ENCODE results near the gene NWD2. TPM values are rescaled to one million over a fixed set of nuclear protein-coding genes. Genes with fewer than 3 reads are reported as not detected.
"Not testable (repeated sequence)": the region's sequence is repeated elsewhere in the genome, so short reads cannot be mapped to it uniquely, and the experiment has no call there.

Gene NWD2
- total and polyA plus RNA-seq, 12 donors: under 0.01 to 0.91 (median 0.04) TPM; not detected in 4

GRCh38 chr4:37397505-37397904 lies 153.0 kb downstream of the NWD2 start:
- no peak for DNase-seq
- intact Hi-C loops (cut with DNase I): no loop called here
- Histone ChIP-seq H3K4me3 (no peak overlapping the region), H3K27me3 (no peaks in the 10 kb centered on the region), H3K4me1 (replicated peaks in 1 of 2) (no peaks in the 10 kb centered on the region), H3K9me3 (replicated peaks in 1 of 3) (no peaks in the 10 kb centered on the region), H3K36me3 (replicated peaks in 1 of 2) (no peaks in the 10 kb centered on the region), H3K27ac (no peak overlapping the region)
- WGBS, 4 donors: 75 to 86% (median 79%) methylated on average over 5 to 6 of the region's 6 CpGs
- no peak for TF ChIP-seq POLR2A (IDR thresholded peaks at IDR 0.05)
- TF ChIP-seq, protein P1, sequence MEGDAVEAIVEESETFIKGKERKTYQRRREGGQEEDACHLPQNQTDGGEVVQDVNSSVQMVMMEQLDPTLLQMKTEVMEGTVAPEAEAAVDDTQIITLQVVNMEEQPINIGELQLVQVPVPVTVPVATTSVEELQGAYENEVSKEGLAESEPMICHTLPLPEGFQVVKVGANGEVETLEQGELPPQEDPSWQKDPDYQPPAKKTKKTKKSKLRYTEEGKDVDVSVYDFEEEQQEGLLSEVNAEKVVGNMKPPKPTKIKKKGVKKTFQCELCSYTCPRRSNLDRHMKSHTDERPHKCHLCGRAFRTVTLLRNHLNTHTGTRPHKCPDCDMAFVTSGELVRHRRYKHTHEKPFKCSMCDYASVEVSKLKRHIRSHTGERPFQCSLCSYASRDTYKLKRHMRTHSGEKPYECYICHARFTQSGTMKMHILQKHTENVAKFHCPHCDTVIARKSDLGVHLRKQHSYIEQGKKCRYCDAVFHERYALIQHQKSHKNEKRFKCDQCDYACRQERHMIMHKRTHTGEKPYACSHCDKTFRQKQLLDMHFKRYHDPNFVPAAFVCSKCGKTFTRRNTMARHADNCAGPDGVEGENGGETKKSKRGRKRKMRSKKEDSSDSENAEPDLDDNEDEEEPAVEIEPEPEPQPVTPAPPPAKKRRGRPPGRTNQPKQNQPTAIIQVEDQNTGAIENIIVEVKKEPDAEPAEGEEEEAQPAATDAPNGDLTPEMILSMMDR (IDR thresholded peaks at IDR 0.05): no peak

DNA sequence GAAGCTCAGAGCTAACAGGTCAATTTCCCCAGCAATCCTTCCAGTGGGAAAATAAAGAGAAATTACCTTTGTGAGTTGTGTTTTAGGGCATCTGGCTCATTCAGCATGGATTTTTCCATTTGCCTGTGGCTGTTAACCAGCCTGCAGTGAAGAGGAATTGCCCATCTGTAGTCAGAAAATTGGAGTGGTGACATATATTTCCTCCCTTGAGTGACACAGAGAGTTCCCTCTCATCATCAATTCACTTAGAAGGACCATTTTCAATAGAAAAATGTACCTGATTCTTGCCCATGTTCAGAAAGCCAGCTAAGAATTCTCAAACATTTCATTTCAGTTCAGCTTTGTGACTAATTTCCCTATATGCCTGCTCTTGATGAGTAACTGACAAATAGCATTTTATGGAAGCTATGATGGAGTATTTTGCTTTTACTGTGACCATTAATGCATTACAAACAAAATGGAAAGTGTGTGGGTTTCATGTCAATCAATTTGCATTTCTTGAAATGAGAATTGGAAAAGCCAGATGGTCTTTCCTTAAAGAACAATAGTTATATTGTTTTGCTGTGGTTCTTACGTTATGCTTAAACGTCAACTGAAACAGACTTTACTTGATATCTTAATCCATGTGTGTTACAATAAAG lies 155.8 kb downstream of the NWD2 start:
- Histone ChIP-seq H3K4me3 (no peak overlapping the region), H3K4me1 (replicated peaks in 1 of 2) (no peaks in the 10 kb centered on the region), H3K9me3 (replicated peaks in 1 of 3) (no peaks in the 10 kb centered on the region), H3K27ac (no peak overlapping the region), H3K36me3 (replicated peaks in 1 of 2) (no peaks in the 10 kb centered on the region), H3K27me3 (no peaks in the 10 kb centered on the region)
- DNase-seq: no peak
- intact Hi-C loops (cut with DNase I): no loop called here
- 67 to 78% (median 72%) methylated on average over 2 of the region's 2 CpGs for WGBS, 4 donors
- TF ChIP-seq POLR2A (IDR thresholded peaks at IDR 0.05): no peak
- TF ChIP-seq, protein P1 (IDR thresholded peaks at IDR 0.05): no peak

DNA sequence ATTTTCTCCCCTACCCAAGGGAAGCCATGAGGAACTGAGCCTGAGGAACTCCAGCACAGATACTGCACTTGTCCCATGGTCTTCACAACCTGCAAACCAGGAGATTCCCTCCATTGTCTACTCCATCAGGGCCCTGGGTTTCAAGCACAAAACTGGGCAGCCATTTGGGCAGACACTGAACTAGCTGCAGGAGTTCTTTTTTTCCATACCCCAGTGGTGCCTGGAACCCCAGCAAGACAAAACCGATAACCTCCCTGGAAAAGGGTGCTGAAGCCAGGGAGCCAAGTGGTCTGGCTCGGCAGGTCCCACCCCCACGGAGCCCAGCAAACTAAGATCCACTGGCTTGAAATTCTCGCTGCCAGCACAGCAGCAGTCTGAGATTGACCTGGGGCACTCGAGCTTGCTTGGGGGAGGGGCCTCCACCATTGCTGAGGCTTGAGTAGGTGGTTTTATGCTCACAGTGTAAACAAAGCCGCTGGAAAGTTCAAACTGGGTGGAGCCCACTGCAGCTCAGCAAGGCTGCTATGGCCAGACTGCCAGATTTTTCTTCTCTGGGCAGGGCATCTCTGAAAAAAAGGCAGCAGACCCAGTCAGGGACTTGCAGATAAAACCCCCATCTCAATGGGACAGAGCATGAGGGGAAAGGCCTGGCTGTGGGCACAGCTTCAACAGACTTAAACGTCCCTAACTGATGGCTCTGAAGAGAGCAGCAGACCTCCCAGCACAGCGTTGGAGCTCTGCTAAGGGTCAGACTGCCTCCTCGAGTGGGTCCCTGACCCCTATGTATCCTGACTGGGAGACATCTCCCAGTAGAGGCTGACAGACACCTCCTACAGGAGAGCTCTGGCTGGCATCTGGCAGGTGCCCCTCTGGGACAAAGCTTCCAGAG lies 163.6 kb downstream of the NWD2 start:
- H3K4me1 ChIP-seq (replicated peaks in 1 of 2); H3K36me3 ChIP-seq (replicated peaks in 1 of 2); H3K9me3 ChIP-seq (replicated peaks in 1 of 3); intact Hi-C loops (cut with DNase I); H3K27me3 ChIP-seq; H3K4me3 ChIP-seq; DNase-seq; H3K27ac ChIP-seq: not testable (repeated sequence)
- 49 to 57% (median 53%) methylated on average over 2 to 9 of the region's 9 CpGs for WGBS, 4 donors

- WGBS, 4 donors: 81 to 98% (median 90%) methylated on average over 2 of the region's 2 CpGs
- H3K9me3 ChIP-seq (replicated peaks in 1 of 3); DNase-seq; H3K27ac ChIP-seq; H3K4me3 ChIP-seq; H3K36me3 ChIP-seq (replicated peaks in 1 of 2); intact Hi-C loops (cut with DNase I); H3K27me3 ChIP-seq; H3K4me1 ChIP-seq (replicated peaks in 1 of 2): not testable (repeated sequence)
Observed at GRCh38 chr4:37413612-37414011, 169.1 kb downstream of the NWD2 start.

DNA sequence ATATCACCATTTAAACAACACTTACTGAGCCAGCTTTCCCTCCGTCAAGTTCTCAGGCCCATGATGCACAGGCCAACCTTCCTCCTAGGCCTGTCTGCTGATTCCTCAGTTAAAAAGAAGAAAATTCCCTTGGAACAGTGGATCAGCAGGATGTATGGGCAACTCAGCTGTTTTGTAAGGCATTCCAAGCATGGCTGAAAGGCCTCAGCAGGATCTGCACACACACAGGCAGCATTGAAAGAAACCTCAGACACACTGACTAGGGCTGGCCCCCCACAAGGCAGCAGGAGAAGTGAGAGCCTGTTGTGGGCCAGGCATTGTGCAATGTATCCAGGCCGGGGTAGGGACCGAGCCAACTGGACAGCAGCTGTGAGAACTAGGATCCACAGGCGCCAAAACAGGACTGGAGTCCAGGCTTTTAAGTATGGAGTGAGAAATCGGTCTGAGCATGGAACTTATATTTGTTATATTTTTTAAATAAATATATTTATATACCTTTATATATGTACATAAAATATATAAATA lies 171.4 kb downstream of the NWD2 start:
- no peak for DNase-seq
- Histone ChIP-seq H3K27me3 (no peaks in the 10 kb centered on the region), H3K4me1 (replicated peaks in 1 of 2) (no peaks in the 10 kb centered on the region), H3K4me3 (no peak overlapping the region), H3K9me3 (replicated peaks in 1 of 3) (no peaks in the 10 kb centered on the region), H3K27ac (no peak overlapping the region), H3K36me3 (replicated peaks in 1 of 2) (no peaks in the 10 kb centered on the region)
- TF ChIP-seq, protein P1 (IDR thresholded peaks at IDR 0.05): no peak
- no peak for TF ChIP-seq POLR2A (IDR thresholded peaks at IDR 0.05)
- intact Hi-C loops (cut with DNase I): no loop called here
- 83 to 91% (median 87%) methylated on average over 5 of the region's 5 CpGs for WGBS, 4 donors

All from adrenal gland (tissue), 12 donors.